ENCODE measurements around the gene PCDHGA10.

DNA sequence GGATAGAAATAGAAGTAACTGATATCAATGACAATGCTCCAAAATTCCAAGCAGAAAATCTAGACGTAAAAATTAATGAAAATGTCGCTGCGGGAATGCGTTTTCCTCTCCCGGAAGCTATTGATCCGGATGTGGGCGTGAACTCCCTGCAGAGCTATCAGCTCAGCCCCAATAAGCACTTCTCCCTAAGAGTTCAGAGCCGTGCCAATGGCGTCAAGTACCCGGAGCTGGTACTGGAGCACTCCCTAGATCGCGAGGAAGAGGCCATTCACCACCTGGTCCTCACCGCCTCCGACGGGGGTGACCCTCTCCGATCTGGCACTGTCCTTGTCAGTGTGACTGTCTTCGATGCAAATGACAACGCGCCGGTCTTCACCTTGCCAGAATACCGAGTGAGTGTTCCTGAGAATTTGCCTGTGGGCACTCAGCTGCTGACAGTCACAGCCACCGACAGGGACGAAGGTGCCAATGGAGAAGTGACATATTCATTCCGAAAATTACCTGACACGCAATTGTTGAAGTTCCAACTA lies 818 bp downstream of the PCDHGA10 start:
- TF ChIP-seq, protein P1, sequence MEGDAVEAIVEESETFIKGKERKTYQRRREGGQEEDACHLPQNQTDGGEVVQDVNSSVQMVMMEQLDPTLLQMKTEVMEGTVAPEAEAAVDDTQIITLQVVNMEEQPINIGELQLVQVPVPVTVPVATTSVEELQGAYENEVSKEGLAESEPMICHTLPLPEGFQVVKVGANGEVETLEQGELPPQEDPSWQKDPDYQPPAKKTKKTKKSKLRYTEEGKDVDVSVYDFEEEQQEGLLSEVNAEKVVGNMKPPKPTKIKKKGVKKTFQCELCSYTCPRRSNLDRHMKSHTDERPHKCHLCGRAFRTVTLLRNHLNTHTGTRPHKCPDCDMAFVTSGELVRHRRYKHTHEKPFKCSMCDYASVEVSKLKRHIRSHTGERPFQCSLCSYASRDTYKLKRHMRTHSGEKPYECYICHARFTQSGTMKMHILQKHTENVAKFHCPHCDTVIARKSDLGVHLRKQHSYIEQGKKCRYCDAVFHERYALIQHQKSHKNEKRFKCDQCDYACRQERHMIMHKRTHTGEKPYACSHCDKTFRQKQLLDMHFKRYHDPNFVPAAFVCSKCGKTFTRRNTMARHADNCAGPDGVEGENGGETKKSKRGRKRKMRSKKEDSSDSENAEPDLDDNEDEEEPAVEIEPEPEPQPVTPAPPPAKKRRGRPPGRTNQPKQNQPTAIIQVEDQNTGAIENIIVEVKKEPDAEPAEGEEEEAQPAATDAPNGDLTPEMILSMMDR (IDR thresholded peaks at IDR 0.05) = no peak
- TF ChIP-seq POLR2A (IDR thresholded peaks at IDR 0.05) = no peak
- TF ChIP-seq POLR2AphosphoS5 (IDR thresholded peaks at IDR 0.05) = no peak
- no peak for TF ChIP-seq EP300 (IDR thresholded peaks at IDR 0.05)

All from upper lobe of left lung (tissue), 4 donors.